DND-41 (cell line): ENCODE data around the gene MASP1.

Experiments used
- ATAC-seq: fragments of 200-7000 bp; cut with Tn5 transposase; 3 replicates; pipeline ENCODE4 v1.9.1; 2021; ENCODE audit warnings: low read depth; ENCODE audit not compliant: insufficient read depth
- DNase-seq: peaks from one replicate; pipeline ENCODE4 v3.0.0-alpha.2; 2020
- H2AFZ ChIP-seq: 2 replicates; pipeline ENCODE4 v1.6.0; 2012; ENCODE audit warnings: low read depth, low read length
- H3K27ac ChIP-seq: 2 replicates; pipeline ENCODE4 v1.5.1; 2012; ENCODE audit warnings: low read length, inconsistent platforms
- H3K27me3 ChIP-seq: fragments of 200-600 bp; sonication (generic); 2 replicates; pipeline ENCODE4 v1.6.0; 2012; ENCODE audit warnings: low read length, mild to moderate bottlenecking, inconsistent platforms; ENCODE audit not compliant: insufficient read depth, poor library complexity
- H3K36me3 ChIP-seq: 2 replicates; pipeline ENCODE4 v1.5.1; 2012; ENCODE audit warnings: low read length, inconsistent platforms; ENCODE audit not compliant: insufficient read depth
- H3K4me1 ChIP-seq: 2 replicates; pipeline ENCODE4 v1.5.1; 2012; ENCODE audit warnings: mild to moderate bottlenecking, low read length; ENCODE audit not compliant: insufficient read depth
- H3K4me2 ChIP-seq: 2 replicates; pipeline ENCODE4 v1.6.0; 2012; ENCODE audit warnings: mild to moderate bottlenecking, moderate library complexity, low read length, inconsistent platforms; ENCODE audit not compliant: insufficient read depth
- H3K4me3 ChIP-seq, 2 experiments: fragments of 200-600 bp in 1 of 2; shearing (Covaris generic) in 1 of 2; 2 replicates each; pipeline ENCODE4 v1.5.1; 2012 to 2016; ENCODE audit warnings: inconsistent platforms in 2 of 2, low read length in 2 of 2, mild to moderate bottlenecking in 2 of 2, low read depth in 1 of 2, moderate library complexity in 1 of 2
- H3K79me2 ChIP-seq: 2 replicates; pipeline ENCODE4 v1.6.0; 2012; ENCODE audit warnings: low read length, inconsistent platforms; ENCODE audit not compliant: insufficient read depth
- H3K9ac ChIP-seq: 2 replicates; pipeline ENCODE4 v1.6.0; 2012; ENCODE audit warnings: low read depth, mild to moderate bottlenecking, inconsistent platforms, low read length, moderate library complexity
- H3K9me3 ChIP-seq: 2 replicates; pipeline ENCODE4 v1.5.1; 2012; ENCODE audit warnings: low read length, moderate library complexity, mild to moderate bottlenecking, inconsistent platforms; ENCODE audit not compliant: insufficient read depth, severe bottlenecking
- H4K20me1 ChIP-seq: 2 replicates; pipeline ENCODE4 v1.6.0; 2012; ENCODE audit warnings: low read length; ENCODE audit not compliant: insufficient read depth
- EZH2 ChIP-seq: IDR thresholded peaks from 3 replicates; pipeline ENCODE4 v1.6.1; 2012; ENCODE audit warnings: borderline replicate concordance, low read depth, mild to moderate bottlenecking, moderate library complexity, low read length, inconsistent platforms; ENCODE audit not compliant: severe bottlenecking
- TF ChIP-seq, protein P1 (sequence below): IDR thresholded peaks from 2 replicates; pipeline ENCODE4 v1.5.1; 2012; ENCODE audit warnings: borderline replicate concordance, low read length, moderate library complexity, mild to moderate bottlenecking; ENCODE audit not compliant: poor library complexity, severe bottlenecking; ENCODE audit errors: extremely low read depth

Gene MASP1

DNA sequence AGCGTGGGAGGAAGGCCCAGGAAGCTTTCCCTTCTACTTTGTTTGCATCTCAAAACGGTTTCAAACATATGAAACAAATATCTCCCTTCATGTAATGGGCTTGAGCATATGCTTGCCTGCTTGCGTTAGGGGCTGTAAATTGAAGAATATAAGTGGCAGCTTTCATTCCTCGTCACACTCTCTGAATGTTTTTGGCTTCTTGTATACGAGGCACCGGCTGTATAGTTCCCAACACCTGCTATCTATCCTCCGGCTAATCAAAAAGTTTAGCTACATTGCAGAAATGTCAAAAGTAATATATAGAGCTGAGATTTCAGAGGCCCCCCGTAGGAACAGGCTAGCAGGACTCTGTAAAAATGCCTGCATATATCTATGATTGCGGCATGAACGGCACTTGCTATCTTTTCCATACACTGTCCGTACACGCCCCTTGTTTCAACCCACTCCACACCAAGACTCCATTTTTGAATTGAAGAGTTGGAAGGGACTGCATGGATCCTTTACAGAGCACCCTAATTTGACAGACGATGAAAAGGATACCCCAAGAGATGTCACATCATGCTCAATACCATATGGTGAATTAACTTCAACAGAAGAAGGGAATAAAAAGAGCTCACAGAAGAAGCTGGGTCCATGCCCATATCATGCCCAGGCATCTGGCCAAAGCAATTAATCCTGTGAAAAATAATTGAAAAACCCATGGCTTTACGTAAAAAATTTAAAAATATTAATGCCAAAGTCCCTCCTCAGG, 2.5 kb downstream of the MASP1 start:
- no peaks in the 10 kb centered on the region for H3K79me2 ChIP-seq
- H3K4me1 ChIP-seq, result no peaks in the 10 kb centered on the region
- DNase-seq (no peak), ATAC-seq (no peak)
- no peak overlapping the region for H3K4me3 ChIP-seq
- TF ChIP-seq EZH2, result no peak
- TF ChIP-seq, protein P1, sequence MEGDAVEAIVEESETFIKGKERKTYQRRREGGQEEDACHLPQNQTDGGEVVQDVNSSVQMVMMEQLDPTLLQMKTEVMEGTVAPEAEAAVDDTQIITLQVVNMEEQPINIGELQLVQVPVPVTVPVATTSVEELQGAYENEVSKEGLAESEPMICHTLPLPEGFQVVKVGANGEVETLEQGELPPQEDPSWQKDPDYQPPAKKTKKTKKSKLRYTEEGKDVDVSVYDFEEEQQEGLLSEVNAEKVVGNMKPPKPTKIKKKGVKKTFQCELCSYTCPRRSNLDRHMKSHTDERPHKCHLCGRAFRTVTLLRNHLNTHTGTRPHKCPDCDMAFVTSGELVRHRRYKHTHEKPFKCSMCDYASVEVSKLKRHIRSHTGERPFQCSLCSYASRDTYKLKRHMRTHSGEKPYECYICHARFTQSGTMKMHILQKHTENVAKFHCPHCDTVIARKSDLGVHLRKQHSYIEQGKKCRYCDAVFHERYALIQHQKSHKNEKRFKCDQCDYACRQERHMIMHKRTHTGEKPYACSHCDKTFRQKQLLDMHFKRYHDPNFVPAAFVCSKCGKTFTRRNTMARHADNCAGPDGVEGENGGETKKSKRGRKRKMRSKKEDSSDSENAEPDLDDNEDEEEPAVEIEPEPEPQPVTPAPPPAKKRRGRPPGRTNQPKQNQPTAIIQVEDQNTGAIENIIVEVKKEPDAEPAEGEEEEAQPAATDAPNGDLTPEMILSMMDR, result no peak
- H3K9ac ChIP-seq, result no peak overlapping the region
- no peaks in the 10 kb centered on the region for H3K36me3 ChIP-seq
- no peaks in the 10 kb centered on the region for H3K9me3 ChIP-seq
- H3K27ac ChIP-seq, result no peak overlapping the region
- no peak overlapping the region for H2AFZ ChIP-seq
- no peak overlapping the region for H3K4me2 ChIP-seq
- H4K20me1 ChIP-seq, result no peaks in the 10 kb centered on the region
- H3K27me3 ChIP-seq, result peaks cover 19% of the 10 kb centered on the region

DNA sequence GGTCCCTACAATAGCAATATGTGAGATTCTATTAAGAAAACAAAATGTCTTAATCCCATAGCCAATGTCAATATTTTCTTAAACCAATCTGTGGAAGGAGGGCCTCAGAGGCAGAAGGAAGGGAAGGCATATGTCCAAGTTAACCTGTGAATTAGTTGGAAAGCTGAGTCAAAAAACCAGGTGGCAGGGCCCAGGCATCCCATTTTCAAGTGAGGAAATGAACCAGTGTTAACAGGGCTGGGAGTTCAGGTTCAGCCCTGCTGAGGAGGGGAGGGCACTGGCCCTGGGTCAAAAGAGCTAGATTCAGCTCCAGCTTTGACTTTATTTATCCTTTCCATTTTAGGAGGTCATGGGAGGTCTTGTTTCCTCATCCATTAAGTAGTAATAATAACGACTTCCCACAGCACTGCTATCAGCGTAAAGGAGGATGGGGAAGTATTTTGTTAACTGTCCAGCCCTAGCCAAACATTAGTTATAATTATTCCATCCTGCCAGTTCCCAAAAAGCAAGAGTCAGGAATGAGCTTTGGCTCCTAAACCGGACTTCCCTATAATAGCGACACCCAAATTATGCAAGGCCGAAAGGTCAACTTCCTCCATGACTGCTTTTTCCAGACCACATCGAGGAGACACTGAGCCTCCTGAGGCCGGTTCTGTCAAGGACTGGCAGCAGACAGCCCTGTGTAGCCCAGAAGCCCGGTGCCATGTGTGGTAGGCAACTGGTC, 3.2 kb downstream of the MASP1 start:
- Histone ChIP-seq H3K79me2 (no peaks in the 10 kb centered on the region), H3K9me3 (no peaks in the 10 kb centered on the region), H2AFZ (no peak overlapping the region), H3K36me3 (no peaks in the 10 kb centered on the region), H3K4me2 (no peak overlapping the region), H3K4me3 (no peak overlapping the region), H3K4me1 (no peaks in the 10 kb centered on the region), H4K20me1 (no peaks in the 10 kb centered on the region), H3K27ac (no peak overlapping the region), H3K9ac (no peak overlapping the region), H3K27me3 (peaks cover 13% of the 10 kb centered on the region)
- ATAC-seq (no peak), DNase-seq (no peak)
- TF ChIP-seq, protein P1, result no peak
- TF ChIP-seq EZH2, result no peak

- H3K27ac ChIP-seq, result no peak overlapping the region
- no peaks in the 10 kb centered on the region for H3K36me3 ChIP-seq
- no peak for ATAC-seq
- H3K4me1 ChIP-seq, result no peaks in the 10 kb centered on the region
- no peak overlapping the region for H3K4me2 ChIP-seq
- H3K9me3 ChIP-seq, result no peaks in the 10 kb centered on the region
- TF ChIP-seq, protein P1, result no peak
- TF ChIP-seq EZH2, result no peak
- peaks cover 11% of the 10 kb centered on the region for H3K27me3 ChIP-seq
- no peak for DNase-seq
- no peak overlapping the region for H3K9ac ChIP-seq
- H4K20me1 ChIP-seq, result no peaks in the 10 kb centered on the region
- no peaks in the 10 kb centered on the region for H3K79me2 ChIP-seq
- no peak overlapping the region for H3K4me3 ChIP-seq
- H2AFZ ChIP-seq, result no peak overlapping the region
Observed at GRCh38 chr3:187287256-187287655, 4.3 kb downstream of the MASP1 start.
